HG02852 (cell line): ENCODE results near the gene DGCR6.
"Not testable (repeated sequence)": the region's sequence is repeated elsewhere in the genome, so short reads cannot be mapped to it uniquely, and the experiment has no call there.

Source experiments
- ATAC-seq: cut with Tn5 transposase; IDR thresholded peaks from one replicate; pipeline ENCODE4 v1.9.1; 2021; ENCODE audit warnings: mild to moderate bottlenecking, moderate library complexity; ENCODE audit not compliant: unreplicated experiment

The DGCR6 gene

DNA sequence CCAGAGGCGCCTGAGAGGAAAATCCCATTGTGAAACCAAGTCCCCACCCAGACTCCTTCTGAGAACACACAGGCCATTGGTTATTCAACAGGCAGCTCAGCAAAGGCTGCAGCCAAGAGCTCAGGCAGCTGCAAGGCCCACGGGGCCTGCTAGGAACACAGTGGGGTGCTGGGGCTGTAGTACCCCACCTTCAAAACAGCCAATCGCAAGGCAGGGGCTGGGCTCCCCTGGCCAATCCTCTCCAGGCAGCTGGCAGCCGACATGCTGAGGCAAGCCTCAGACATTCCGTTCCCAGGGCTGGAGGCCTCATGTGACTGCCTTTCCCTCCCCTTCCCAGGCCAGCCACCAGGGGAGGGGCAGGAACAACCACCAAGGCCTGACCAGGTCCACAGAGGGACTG, 23.3 kb downstream of the DGCR6 start:
- ATAC-seq = no peak

DNA sequence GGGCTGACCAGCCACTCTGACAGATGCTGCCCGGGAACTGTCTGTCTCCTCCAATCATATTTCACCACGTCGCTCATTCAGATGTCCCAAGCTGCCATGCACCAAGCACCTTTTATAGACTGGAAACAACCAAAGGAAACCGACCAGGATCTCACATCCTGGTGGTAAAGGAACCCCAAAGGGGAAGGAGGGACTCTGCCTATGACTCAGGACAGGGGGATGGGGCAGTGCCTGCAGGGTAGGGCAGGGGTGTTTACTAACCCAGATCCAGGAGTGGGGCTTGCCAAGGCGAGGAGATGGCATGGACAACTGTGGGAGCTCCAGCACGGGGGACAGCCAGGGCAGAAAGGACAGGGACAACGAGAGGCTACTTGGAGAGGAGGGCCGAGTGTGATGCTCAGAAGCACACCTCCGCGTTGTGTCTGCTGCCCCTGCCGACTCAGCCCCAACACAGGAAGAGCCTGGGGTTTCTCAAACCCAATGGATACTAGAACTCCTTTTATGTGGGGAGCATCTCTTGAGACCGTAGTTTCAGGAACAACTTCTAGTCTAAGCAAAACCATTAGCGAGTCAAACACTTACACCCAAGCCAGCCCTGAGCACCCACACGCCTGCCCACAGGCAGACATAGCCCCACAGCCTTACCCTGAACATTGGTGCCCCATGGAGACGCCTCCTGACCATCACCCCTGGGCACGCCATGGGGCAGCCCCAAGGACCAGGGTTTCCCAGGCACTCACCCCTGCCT, 26.0 kb downstream of the DGCR6 start:
- ATAC-seq = no peak

DNA sequence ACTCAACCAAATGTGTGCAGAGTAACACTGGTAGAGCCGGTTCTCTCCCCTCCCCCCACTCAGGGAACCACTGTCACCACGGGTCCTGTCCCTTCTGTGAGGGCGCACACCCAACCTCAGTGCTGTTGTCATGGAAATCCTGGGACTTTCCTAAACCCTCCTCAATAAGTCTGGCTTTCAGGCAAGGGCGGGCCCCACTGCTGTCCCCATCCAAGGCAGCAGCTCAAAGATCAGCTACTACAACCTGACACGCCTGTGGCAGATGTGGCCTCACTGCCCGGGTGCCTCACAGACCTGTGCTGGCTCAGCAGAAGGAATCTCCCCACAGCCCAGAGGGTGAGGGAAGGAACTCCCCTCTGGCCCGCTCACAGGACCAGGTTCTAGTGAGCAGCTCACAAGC, 27.8 kb downstream of the DGCR6 start:
- no peak for ATAC-seq

DNA sequence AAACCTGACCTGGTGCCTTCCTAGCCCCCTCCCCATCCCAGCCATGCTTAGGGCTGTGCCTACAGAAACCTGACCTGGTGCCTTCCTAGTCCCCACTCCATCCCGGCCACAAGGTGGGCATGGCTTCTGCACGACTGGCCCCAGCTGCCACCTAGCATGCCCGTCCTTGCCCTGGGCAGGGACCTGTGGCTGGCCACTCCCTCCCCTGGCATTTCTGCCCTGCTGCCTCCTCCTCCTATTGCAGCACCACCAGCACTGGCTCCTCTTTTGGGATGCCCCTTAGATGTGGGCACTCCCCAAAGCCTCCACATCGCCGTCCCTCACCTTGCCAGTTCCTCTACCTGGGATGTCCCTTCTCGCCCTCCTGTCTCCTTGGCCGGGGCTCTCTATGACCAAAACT, 28.6 kb downstream of the DGCR6 start:
- not testable (repeated sequence) for ATAC-seq

DNA sequence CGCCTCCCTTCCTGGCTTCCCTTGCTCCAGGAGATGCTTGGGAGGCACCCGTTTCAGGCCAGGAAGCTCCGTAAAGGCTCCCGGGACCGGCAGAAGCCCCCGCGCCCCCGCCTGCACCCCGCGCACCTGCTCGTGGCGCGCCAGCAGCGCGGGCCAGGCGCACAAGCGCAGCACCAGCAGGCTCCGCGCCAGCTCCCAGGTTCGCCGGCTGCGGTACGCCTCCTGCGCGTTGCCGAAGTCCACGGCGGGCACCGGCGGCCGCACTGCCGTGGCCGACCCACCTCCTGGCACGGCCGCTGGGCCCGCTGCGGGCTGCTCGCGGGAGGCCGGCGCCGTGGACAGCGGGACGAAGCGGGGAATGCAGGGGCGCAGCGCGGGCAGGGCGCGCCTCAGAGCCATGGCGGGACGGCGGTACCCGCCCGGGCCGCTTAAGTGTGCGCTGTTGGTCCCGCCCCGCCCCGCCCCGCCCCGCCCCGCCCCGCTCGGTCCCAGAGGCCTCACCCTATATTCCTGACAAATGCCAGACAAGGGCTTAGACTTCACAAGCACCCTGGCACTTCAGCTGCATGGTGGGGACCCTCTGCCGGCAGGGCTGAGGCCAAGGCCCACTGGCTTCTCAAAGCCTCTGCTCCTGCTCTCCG, 29.9 kb downstream of the DGCR6 start, which contains the start of gene PRODH:
TSS of gene PRODH (minus strand) at position 405 of the 641 bp plus-strand sequence. CDS start at position 399, 6 bp downstream.
- no peak for ATAC-seq

DNA sequence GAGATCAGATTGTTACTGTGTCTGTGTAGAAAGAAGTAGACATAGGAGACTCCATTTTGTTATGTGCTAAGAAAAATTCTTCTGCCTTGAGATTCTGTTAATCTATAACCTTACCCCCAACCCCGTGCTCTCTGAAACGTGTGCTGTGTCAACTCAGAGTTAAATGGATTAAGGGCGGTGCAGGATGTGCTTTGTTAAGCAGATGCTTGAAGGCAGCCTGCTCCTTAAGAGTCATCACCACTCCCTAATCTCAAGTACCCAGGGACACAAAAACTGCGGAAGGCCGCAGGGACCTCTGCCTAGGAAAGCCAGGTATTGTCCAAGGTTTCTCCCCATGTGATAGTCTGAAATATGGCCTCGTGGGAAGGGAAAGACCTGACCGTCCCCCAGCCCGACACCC, 32.6 kb downstream of the DGCR6 start:
- ATAC-seq = not testable (repeated sequence)

DNA sequence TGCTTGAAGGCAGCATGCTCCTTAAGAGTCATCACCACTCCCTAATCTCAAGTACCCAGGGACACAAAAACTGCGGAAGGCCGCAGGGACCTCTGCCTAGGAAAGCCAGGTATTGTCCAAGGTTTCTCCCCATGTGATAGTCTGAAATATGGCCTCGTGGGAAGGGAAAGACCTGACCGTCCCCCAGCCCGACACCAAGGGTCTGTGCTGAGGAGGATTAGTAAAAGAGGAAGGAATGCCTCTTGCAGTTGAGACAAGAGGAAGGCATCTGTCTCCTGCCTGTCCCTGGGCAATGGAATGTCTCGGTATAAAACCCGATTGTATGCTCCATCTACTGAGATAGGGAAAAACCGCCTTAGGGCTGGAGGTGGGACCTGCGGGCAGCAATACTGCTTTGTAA, 41.0 kb downstream of the DGCR6 start:
- not testable (repeated sequence) for ATAC-seq

DNA sequence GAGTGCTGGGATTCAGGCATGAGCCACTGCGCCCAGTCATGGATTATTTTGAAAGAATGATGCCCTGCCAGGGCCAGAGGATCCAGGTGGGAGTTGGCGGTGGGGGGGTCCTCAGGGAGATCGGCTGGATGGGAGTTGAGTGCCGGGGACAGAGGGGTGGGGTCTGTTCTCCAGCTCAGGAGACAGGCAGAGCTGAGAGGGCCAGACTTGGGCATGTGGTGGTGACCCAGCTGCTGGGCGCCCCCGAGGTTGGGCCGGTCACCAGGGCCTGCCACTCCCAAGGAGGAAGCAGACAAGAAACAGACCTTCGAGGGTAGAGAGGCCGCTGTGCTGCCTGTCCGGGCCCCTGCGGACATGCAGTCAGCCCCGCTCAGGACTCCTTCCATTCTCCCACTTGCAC, 41.8 kb downstream of the DGCR6 start:
- no peak for ATAC-seq

DNA sequence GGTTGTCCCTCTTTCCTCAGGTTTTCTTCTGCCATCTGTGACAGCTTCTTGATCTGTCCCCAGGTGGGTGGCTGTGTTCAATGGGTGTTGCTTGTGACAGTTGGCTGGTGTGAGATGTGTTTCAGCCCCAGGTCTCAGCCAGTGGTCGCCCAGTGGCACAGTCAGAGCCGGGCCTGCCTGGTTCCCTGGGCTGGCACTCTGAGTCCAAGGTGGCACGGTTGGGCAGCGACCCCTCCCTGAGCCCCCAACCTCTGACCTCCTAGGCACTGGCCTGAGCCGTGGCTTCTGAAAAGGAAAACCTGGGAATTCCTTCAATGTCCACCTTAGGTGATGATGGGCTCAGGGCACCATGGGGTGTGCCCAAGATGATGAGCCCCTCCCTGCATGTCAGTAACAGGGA, 44.0 kb downstream of the DGCR6 start:
- no peak for ATAC-seq

DNA sequence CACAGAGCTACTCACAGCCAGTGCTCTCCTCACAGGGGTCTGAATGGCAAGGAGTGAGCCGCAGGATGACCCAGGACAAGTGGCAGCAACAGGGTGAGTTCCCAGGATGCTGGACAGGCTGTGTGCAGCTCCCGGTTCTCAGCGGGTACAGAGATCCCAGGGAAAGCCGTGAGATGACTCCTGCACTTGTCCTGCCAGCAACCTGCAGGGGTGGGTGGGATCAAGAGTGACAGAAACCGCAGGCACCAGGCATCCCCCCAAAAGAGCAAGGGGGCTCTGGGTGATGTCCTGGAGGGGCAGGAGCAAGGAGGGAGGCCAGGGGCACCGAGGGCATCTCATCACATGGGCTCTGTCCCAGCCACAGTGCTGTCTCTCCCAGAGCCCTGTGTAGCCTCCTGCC, 45.9 kb downstream of the DGCR6 start:
- ATAC-seq = no peak

DNA sequence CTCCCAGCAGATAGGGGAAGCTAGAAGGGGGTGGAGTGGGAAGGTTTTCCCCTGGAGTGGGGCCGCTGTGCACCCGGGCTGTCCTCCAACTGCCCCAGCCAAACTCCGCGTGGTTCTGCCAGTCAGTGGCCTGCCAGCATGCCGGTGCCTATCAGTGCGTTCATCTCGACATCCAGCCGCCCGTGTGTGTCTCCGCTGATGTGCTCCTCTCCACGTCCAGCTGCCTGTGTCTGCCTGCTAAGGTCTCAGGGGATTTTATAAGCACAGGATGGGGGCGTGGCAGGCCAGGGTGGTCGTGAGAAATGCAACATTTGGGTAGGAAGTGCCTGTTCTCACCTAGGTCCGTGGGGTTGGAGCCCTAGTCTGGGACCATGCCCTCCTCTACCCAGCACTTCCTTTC, 47.0 kb downstream of the DGCR6 start:
- not testable (repeated sequence) for ATAC-seq

DNA sequence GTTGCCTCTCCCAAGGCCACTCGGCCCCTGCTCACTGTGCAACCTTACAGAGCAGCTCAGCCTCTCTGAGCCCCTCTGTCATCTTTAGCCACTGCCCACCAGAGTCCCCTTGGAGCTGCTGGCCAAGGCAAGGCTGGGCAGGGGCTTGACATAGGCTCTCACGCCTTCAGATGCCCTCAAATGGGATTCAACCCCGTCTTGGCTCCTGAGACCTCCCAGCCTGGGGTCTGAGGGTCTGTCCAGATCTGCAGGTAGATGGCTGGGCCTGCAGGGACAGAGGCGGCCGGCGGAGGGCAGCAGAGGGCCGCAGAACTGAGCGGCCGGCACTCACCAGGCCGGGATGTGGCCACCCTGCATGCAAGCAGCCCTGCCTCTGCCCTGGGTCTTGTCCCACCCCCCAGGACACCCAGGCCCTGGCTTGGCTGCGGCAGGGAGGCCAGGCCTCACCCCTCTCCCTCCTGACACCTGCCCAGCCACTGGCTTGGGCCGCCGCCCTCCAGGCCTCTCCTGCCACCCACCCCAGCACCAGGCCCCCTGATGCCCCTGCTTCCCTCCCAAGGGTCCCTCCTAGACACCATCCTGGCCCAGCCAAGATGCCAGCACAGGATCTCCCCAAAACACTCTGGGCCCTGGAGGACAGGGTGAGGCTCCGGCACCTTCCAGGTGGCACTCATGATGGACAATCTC, 48.3 kb downstream of the DGCR6 start:
- not testable (repeated sequence) for ATAC-seq

DNA sequence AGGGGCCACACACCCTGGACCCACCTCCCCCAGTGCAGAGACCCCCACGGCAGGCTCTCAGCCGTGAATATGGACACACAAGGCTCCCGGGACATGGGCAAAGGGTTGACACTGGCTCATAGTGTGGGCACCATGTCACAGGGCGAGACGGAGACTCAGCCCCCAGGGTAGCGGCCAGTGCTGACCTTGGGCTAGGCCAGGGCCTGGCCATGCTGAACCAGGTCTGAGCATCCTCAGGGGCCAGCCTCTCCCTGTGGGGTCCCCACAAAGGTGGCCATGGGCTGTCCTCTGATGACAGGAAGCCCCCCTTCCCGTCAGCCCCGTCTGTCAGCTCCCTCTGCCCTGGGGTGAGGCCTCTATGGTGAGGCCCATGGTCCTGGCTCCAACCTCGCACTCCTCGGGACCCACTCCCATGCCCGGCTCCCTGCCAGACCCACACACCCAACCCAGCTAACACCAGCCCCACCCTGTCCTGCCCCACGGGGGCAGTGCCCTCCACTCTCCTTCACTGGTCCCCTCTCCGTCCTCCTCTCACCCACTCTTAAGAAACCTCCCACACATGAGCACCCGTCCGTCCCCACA, 49.0 kb downstream of the DGCR6 start:
- no peak for ATAC-seq

DNA sequence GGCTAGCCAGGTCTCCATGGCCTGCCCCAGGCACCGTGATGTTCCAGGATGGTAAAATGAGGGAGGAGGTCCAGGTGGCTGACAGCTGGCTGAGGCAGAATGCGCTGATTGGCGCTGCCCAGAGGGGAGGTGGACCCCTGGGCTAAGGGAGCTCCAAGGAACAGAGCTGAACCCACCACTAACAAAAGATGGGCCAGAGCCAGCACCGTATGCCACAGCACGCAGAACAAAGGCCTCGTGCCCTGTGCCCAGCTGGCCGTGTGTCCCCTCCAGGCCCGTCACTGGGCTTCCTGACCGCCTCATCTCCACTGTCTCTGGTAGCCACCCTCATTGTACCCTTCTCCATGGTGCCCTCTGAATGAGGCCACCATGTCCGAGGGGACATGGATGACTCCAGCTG, 49.6 kb downstream of the DGCR6 start:
- no peak for ATAC-seq

DNA sequence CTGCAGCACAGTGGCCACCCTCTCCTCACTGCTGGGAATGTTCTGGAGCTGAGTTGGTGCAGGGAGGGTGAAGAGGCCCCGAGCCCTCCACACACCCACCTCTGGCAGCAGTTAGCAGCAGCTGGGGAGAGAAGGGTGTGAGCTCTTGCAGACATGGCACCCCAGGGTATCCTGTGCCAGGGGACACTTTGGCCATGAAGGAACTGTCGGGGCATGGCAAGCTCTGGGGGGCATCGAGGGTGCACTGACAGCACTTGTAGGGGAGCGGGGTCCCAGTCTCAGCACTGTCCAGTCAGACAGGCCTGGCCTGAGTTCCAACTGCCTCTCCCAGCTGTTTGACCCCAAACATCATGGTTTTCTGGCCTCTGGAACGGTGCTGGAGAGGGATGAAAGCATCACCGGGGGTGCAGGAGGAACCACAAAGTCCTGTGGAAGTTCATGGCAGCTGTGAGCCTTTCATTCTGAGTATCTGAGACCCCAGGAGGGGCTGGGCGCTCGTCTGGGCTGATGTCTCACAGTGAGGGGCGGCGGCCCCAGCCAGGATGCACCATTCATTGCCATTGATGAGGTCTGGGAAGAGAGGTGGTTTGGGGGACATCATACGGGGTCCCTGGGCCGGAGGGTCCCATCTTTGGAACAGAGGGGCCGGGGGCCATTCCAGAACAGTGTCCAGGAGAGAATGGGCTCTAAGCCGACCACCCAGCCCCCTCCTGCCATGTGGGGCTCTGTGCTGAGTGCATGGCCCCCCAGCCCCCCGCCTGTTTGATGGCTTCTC, 50.2 kb downstream of the DGCR6 start:
- ATAC-seq = not testable (repeated sequence)

DNA sequence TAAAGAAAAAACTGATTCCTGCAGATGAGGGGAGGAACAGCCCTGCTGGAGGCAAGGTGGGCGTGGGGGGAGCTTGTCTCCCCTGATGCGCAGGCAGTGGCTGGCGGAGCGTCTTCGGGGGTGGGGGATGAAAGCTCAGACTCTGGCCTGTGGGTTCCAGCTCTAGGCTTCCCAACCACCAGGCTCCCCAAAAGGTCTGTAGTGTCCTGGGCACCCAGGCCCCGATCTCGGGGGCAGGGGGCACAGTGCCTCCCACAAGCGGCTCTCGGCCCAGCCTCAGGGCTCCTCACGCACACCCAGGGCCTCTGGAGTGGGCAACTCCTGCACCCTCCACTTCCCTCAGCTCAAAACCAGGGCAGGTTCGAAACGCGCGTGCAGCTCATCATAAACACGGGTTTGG, 50.8 kb downstream of the DGCR6 start:
- not testable (repeated sequence) for ATAC-seq

DNA sequence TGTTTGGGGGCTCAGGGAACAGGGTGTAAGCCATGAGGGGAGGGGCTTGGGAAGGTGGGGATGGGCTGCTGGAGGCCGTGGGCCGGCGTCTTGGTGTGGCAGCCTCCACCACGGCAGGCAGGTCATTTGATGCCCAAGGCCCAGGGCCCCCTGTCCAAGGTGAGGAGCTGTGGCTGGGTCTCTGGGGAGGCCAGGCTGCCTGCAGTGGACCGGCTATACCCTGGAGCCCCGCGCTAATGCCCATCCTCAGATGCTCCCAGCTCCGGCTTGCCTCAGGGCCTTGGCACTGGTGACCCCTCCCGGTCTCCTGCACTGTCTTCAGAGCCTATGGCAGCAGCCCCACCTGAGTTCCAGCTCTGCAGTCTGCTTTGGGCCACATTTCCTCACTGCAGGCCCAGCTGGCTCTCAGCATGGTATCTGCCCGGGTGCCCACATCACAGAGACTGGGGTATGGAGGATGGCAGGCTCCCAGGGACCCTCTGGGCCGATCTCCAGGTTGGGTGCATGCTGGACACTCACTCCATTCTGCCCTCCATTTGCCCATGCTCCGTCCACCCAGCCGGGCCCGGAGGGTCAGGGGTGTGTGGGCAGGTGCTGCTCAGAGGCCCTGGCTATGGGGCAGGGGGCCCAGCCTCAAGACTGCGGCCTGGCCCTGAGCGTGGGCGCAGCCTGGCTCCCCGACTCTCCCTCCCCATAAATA, 51.7 kb downstream of the DGCR6 start:
- not testable (repeated sequence) for ATAC-seq

DNA sequence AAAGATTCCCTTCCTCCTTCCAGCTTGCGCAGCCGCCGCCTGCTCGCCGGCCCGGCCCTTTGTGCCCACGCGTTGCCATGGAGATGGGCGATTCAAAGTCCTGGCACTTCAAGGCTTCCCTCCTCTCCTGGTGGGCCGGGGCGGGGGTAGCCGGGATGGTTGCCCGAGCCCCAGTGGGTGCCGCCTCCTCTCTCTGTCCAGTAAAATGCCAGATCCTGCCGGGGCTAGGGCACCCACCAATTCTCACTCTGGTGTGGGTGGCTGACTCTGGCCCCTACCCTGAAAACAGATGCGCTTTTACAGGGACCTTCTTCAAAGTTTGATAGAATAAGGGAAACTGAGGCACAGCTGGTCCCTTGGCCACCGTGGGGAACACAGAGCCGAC, 52.2 kb downstream of the DGCR6 start:
- not testable (repeated sequence) for ATAC-seq

DNA sequence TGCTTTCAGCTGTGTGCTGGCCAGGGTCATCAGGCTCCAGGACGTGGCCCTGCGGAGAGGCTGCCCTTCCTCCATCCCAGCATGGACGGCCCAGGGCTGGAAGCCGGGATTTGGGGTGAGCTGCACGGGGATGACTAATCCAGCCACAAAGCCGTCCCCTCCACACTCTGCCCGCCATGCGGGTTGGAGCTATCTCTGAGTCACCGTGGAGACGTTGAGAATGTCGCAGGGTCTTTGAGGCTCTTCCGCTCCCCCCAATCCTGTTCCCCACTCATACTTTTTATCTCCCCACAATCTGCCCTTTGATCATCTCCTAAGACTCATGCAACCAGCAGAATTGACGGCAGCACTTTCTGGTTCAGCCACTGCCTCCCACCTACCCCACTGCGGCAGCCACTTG, 52.6 kb downstream of the DGCR6 start:
- not testable (repeated sequence) for ATAC-seq

DNA sequence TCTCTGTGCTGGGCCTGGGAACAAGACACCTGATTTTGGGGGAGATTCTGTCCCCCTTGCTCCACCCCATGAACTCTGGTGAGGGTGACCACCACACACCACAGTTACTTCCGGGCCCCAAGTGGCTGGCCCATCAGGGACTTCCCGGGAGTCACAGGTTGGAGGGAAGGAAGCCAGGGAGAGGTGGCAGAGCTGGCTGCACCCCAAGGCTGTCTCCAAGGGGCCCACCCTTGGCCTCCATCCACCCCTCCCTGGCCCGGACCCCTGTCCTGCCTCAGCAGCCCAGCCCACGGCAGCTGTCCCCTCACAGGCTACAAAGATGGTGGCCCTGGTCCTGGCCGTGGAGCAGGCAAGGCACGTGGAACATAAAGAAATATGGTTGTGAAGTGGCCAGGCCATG, 53.1 kb downstream of the DGCR6 start:
- not testable (repeated sequence) for ATAC-seq
